K562 (cell line): ENCODE results near the gene APBA2. TPM values are rescaled to one million over a fixed set of nuclear protein-coding genes. Genes with fewer than 3 reads are reported as not detected.

Experiments used
- ATAC-seq: fragments of 200-7000 bp; cut with Tn5 transposase; 3 replicates; pipeline ENCODE4 v1.9.1; 2020; ENCODE audit warnings: moderate library complexity
- BruUV-seq: library from RNA; stranded (reverse); fragments of 400-500 nt; replicated peaks from 2 replicates; lab custom pipeline; 2021; lab: Mats Ljungman, UMichigan
- CTCF ChIA-PET: fragments of 300-600 bp; formaldehyde crosslinking; extraction: SDS; loops from one replicate; lab custom pipeline; 2021; ENCODE audit warnings: low intra/inter-chr PET ratio; lab: Yijun Ruan, JAX
- POLR2A ChIA-PET: fragments of 300-600, 350-650 bp; sonication (Branson Sonifier 250); formaldehyde crosslinking; extraction: SDS; loops from one replicate; lab custom pipeline; 2021; ENCODE audit warnings: antibody characterized with exemption, inconsistent platforms; lab: Yijun Ruan, JAX
- DNase-seq, 4 experiments: peaks; one replicate each; pipeline versions ENCODE4 v3.0.0 to v3.0.0-alpha.2; 2011 to 2018; ENCODE audit warnings: low spot score in 3 of 4, mixed read lengths in 3 of 4; ENCODE audit errors: extremely low read depth in 1 of 4
- FAIRE-seq: peaks from 2 replicates; lab custom pipeline; 2011; peaks lifted over from hg19 to GRCh38; lab: Jason Lieb, UNC
- H2AFZ ChIP-seq: 2 replicates; pipeline ENCODE4 v1.6.0; 2011; ENCODE audit warnings: low read depth, low read length, control low read depth, inconsistent platforms
- H3K27ac ChIP-seq: fragments of 200-600 bp; 3 replicates; pipeline ENCODE4 v1.8.0; 2011; ENCODE audit warnings: low read depth, mild to moderate bottlenecking, control low read depth, inconsistent platforms, low read length, moderate library complexity, mixed read lengths; ENCODE audit errors: extremely low read depth
- H3K27me3 ChIP-seq, 2 experiments: fragments of 300-600 bp in 1 of 2; 2 replicates in 1 of 2; 3 replicates in 1 of 2; pipeline versions ENCODE4 v1.6.0 to v1.8.0; 2011; ENCODE audit warnings: inconsistent platforms in 2 of 2, low read length in 2 of 2, mild to moderate bottlenecking in 1 of 2, mixed read lengths in 1 of 2, moderate library complexity in 1 of 2; ENCODE audit not compliant: control insufficient read depth in 2 of 2, insufficient read depth in 2 of 2
- H3K36me3 ChIP-seq: fragments of 300-600 bp; 3 replicates; pipeline ENCODE4 v1.8.0; 2011; ENCODE audit warnings: mild to moderate bottlenecking, low read length, inconsistent platforms; ENCODE audit not compliant: control insufficient read depth, insufficient read depth
- H3K4me1 ChIP-seq, 2 experiments: fragments of 200-600 bp in 1 of 2; replicated peaks in 1 of 2; 2 replicates in 1 of 2; 3 replicates in 1 of 2; pipeline versions ENCODE4 v1.5.1 to v1.8.0; 2011; ENCODE audit warnings: inconsistent platforms in 2 of 2, low read length in 2 of 2, mild to moderate bottlenecking in 1 of 2, mixed read lengths in 1 of 2, moderate library complexity in 1 of 2; ENCODE audit not compliant: control insufficient read depth in 2 of 2, insufficient read depth in 2 of 2
- H3K4me2 ChIP-seq: 2 replicates; pipeline ENCODE4 v1.6.1; 2011; ENCODE audit warnings: low read length, control low read depth, inconsistent platforms, mixed read lengths; ENCODE audit not compliant: insufficient read depth
- H3K4me3 ChIP-seq: fragments of 200-600 bp; sonication (generic), shearing (Covaris generic); 2 replicates; pipeline ENCODE4 v1.5.1; 2016; ENCODE audit warnings: control low read depth, inconsistent platforms
- H3K79me2 ChIP-seq: fragments of 200-600 bp; 3 replicates; pipeline ENCODE4 v1.8.0; 2011; ENCODE audit warnings: low read length, inconsistent platforms; ENCODE audit not compliant: control insufficient read depth, insufficient read depth
- H3K9ac ChIP-seq, 2 experiments: 2 replicates each; pipeline versions ENCODE4 v1.6.0 to v1.6.1; 2011; ENCODE audit warnings: low read depth in 2 of 2, low read length in 2 of 2, control low read depth in 1 of 2, inconsistent platforms in 1 of 2, mild to moderate bottlenecking in 1 of 2, mixed read lengths in 1 of 2; ENCODE audit not compliant: insufficient read depth in 1 of 2
- H3K9me1 ChIP-seq: one replicate; pipeline ENCODE4 v1.6.0; 2011; ENCODE audit warnings: inconsistent platforms, mild to moderate bottlenecking, low read length, moderate library complexity; ENCODE audit not compliant: control insufficient read depth, insufficient read depth
- H3K9me3 ChIP-seq: replicated peaks from 2 replicates; pipeline ENCODE4 v1.5.1; 2011; ENCODE audit warnings: low read depth, low read length, inconsistent platforms; ENCODE audit not compliant: control insufficient read depth, insufficient read depth
- H4K20me1 ChIP-seq: replicated peaks from 2 replicates; pipeline ENCODE4 v1.6.1; 2011; ENCODE audit warnings: low read length, inconsistent platforms, mixed read lengths; ENCODE audit not compliant: control insufficient read depth, insufficient read depth
- RAD51 ChIP-seq: fragments of 450-650 bp; IDR thresholded peaks from 2 replicates; pipeline ENCODE4 v1.7.1; 2016; ENCODE audit warnings: low read depth, mild to moderate bottlenecking, borderline replicate concordance
- ZBTB33 ChIP-seq: sonication (generic); formaldehyde crosslinking; IDR thresholded peaks from 2 replicates; pipeline ENCODE4 v1.8.1; 2023; ENCODE audit warnings: mild to moderate bottlenecking, missing genetic modification reagents
- WGBS: fragments of 100-300 bp; shearing (Covaris generic); methylation state at CpG from one replicate; pipeline ENCODE4 v1.1.6; 2016; ENCODE audit warnings: low coverage, mixed read lengths; ENCODE audit not compliant: insufficient coverage; ENCODE audit errors: missing lambda C conversion rate; 5-methylcytosine and 5-hydroxymethylcytosine counted together
- in situ Hi-C: fragments of 300-500 bp; cut with MboI; formaldehyde crosslinking; loops from 4 replicates; pipeline ENCODE4 v1.15.0; 2018; ENCODE audit warnings: inconsistent platforms, mixed read lengths
- intact Hi-C: fragments of 100-400 bp; cut with micrococcal nuclease; formaldehyde crosslinking; loops from 2 replicates; pipeline ENCODE4 v1.14.2; 2022
- polyA plus RNA-seq, 8 experiments: library from polyadenylated mRNA; depleted of rRNA in 4 of 8; stranded (reverse) in 5 of 8; unstranded in 3 of 8; fragments of >200 nt; fragmentation: Nextera tagmentation in 2 of 8; fragmentation: Illumina TruSeq in 1 of 8; extraction: Ambion mirVana in 2 of 8; extraction: Trizol in 1 of 8; gene quantifications; 2 replicates each; pipeline versions ENCODE4 v1.2.1 to v1.2.3, GENCODE V29; 2011 to 2014; ENCODE audit warnings: inconsistent platforms in 1 of 8, missing spikeins in 1 of 8
- total RNA-seq, 7 experiments: library from RNA; depleted of rRNA in 6 of 7; stranded (reverse); fragments of >200 nt in 6 of 7; fragmentation: Illumina TruSeq in 2 of 7; extraction: Trizol in 2 of 7; gene quantifications; 2 replicates each; pipeline versions ENCODE4 v1.2.1 to v1.2.3, GENCODE V29; 2011 to 2021; ENCODE audit warnings: low replicate concordance in 1 of 7

APBA2 gene
- total and polyA plus RNA-seq, 9 of the 15 experiments (the other 6 are each of a cell fraction or from before 2014, with no cell fraction given) = 0.24 to 40.9 (median 25.2) TPM

GRCh38 chr15:29053661-29054131 is 167.9 kb downstream of the APBA2 start:
- Histone ChIP-seq H3K4me2 (no peak overlapping the region), H3K27me3 (no peaks in the 10 kb centered on the region), H3K9ac (no peak overlapping the region), H2AFZ (no peak overlapping the region)
- WGBS = 87% methylated on average over 17 of the region's 18 CpGs
- ATAC-seq = no peak
- TF ChIP-seq ZBTB33 (peak; percentile 56; the same call in 1 of the 2 replicates), RAD51 (no peak)
- TF ChIP-seq, all 486 proteins: peak for 1
- no TSS peak for BruUV-seq
- no peak for FAIRE-seq
- in situ Hi-C loops = no loop called here
- Histone ChIP-seq H4K20me1 (no peaks in the 10 kb centered on the region), H3K9me1 (no peaks in the 10 kb centered on the region), H3K9me3 (no peaks in the 10 kb centered on the region), H3K36me3 (no peaks in the 10 kb centered on the region), H3K4me1 (peaks cover 3 to 8% of the 10 kb centered on the region in 2 experiments; a peak in 2 of 5 replicates), H3K79me2 (no peaks in the 10 kb centered on the region), H3K4me3 (no peak overlapping the region), H3K27ac (no peak overlapping the region)
- intact Hi-C loops = no loop called here
- DNase-seq = no peak
- POLR2A ChIA-PET = interaction anchor here (0.5 kb wide), 1 partner anchor 30 kb away, joined by 4 read pairs; no protein-coding TSS in a partner anchor
- CTCF ChIA-PET = no interaction called here
